ENCODE results near the gene AP1G2. TPM values are rescaled to one million over a fixed set of nuclear protein-coding genes. Genes with fewer than 3 reads are reported as not detected.
A peak's percentile ranks its signal among the peaks of the same experiment; 100 is the strongest.

The AP1G2 gene
- total and polyA plus RNA-seq, 4 donors: 16.4 to 82.3 (median 46.6) TPM

DNA sequence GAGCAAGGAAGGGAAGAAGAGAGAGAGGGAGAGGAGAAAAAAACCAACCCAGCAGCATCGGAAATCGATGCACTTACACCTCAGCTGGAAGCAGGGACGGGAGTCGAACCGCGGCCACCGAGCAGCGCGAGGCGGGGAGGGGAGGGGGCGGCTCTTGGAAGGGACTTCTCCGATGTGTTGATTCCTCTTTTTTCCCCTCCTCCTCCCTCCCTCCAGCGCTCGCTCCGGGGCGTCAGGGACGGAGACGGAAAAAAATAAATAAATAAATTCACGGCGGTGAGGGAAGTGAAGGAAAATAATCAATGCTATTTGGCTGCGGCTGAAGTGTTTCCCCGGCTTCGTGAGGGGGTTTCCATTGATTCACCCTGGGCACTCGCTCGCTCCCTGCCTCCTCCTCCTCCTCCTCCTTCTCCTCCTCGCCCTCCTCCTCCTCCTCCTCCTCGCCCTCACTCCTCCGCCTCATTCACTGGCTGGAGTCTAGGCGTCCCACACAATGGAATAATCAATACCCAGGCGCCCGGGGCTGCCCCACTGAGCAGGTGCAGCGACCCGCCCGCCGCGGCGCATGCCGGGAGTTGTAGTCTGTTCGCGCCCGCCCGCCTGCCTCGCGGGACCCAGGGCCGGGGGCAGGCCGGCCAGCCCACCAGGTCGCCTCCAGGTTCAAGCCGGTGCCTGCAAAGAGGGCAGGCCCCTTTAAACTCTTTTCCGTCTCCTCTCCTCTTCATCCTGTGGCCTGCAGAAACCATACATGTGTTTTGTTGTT is 16.1 kb downstream of the AP1G2 start, which contains the start of gene ZFHX2:
TSS of gene ZFHX2 (minus strand) at position 500 of the 763 bp plus-strand sequence. CDS start 16,440 bp downstream, outside the sequence.
- peak within 1 kb of the TSS; percentile 78 for H3K27ac ChIP-seq (ENCODE audit: low read depth, low read length)
- H3K9me3 ChIP-seq (ENCODE audit: control insufficient read depth, insufficient read depth, low read length): no peaks in the 10 kb centered on the region
- peaks cover 43% of the 10 kb centered on the region for H3K4me1 ChIP-seq (ENCODE audit: control insufficient read depth, insufficient read depth, low read length)
- no peaks in the 10 kb centered on the region for H3K27me3 ChIP-seq (ENCODE audit: control insufficient read depth, insufficient read depth, low read length)
- H3K4me3 ChIP-seq (ENCODE audit: low read depth, low read length): peak within 1 kb of the TSS; percentile 81
- peak in 5 of 6 donors; percentile 75 to 99 (median 87) for DNase-seq (ENCODE audit: low read depth in 4 of 6, low spot score in 6 of 6)
- 1% methylated on average over 28 of the region's 49 CpGs for WGBS (ENCODE audit: insufficient coverage)
- peaks cover 3% of the 10 kb centered on the region for H3K36me3 ChIP-seq (ENCODE audit: control insufficient read depth, insufficient read depth, low read length)

DNA sequence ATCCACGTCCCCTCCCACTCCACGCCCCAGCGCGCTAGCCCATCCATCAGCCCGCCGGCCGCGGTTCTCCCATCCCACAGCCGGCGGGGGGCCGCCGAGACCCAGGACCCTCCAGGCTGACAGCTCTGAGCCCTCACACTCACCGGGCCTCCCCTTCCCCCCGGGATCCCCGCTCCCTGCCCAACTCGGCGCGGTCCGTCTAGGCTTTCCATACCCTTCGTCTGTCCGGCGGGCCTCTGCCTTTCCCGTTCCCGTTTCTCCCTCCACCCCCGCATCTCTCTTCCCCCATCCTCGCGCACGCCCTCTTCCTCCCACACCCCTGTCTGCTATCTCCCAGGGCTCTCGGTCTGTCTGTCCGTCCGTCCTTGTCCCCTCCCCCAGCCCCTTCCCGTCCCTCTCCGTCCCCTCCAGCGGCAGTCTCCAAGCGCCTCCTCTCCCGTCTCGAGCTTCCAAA is 16.8 kb downstream of the AP1G2 start:
- DNase-seq (ENCODE audit: low read depth in 4 of 6, low spot score in 6 of 6): peak in 1 of 6 donors; percentile 48
- Histone ChIP-seq H3K27me3 (ENCODE audit: control insufficient read depth, insufficient read depth, low read length) (no peaks in the 10 kb centered on the region), H3K36me3 (ENCODE audit: control insufficient read depth, insufficient read depth, low read length) (peaks cover 4% of the 10 kb centered on the region), H3K4me1 (ENCODE audit: control insufficient read depth, insufficient read depth, low read length) (peaks cover 47% of the 10 kb centered on the region), H3K9me3 (ENCODE audit: control insufficient read depth, insufficient read depth, low read length) (no peaks in the 10 kb centered on the region), H3K4me3 (ENCODE audit: low read depth, low read length) (peak overlapping the region; percentile 81), H3K27ac (ENCODE audit: low read depth, low read length) (peak overlapping the region; percentile 78)
- WGBS (ENCODE audit: insufficient coverage): 0% methylated on average over 30 of the region's 37 CpGs

DNA sequence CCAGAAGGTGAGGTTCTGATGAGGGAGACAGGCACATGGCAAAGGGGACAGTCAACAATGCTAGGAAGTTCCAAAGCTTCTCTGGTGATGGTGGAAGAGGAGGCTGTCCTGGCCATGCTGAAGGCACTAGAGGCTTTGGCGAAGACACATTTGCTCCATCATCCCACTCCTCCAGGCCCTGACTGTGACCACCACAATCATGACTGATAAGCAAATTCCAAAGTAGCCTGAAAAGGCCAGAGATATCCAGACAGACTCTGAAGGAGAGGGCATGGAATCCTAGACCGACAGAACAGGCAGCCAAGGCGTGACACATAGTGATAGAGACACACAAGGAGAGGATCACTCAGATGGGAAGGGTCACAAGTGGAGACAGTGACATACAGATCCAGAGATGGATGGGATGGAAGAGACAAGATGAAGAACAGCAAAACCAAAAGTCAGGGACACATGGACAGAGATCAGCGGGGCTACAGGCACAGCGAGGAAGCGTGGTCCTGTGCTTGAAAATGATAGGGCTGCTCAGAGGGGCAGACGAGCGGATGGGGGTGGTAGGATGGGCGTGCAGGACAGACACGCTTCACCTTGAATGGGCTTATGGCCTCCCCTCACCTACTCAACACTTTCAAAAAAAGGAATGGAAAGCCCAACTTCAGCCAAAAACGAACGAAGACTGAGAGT is 17.3 kb downstream of the AP1G2 start:
- 16% methylated on average over 8 of the region's 12 CpGs for WGBS (ENCODE audit: insufficient coverage)
- peak overlapping the region; percentile 81 for H3K4me3 ChIP-seq (ENCODE audit: low read depth, low read length)
- peak overlapping the region; percentile 68 for H3K27ac ChIP-seq (ENCODE audit: low read depth, low read length)
- no peaks in the 10 kb centered on the region for H3K9me3 ChIP-seq (ENCODE audit: control insufficient read depth, insufficient read depth, low read length)
- peaks cover 48% of the 10 kb centered on the region for H3K4me1 ChIP-seq (ENCODE audit: control insufficient read depth, insufficient read depth, low read length)
- DNase-seq (ENCODE audit: low read depth in 4 of 6, low spot score in 6 of 6): peak in 2 of 6 donors; percentile 49 to 69
- H3K36me3 ChIP-seq (ENCODE audit: control insufficient read depth, insufficient read depth, low read length): peaks cover 4% of the 10 kb centered on the region
- H3K27me3 ChIP-seq (ENCODE audit: control insufficient read depth, insufficient read depth, low read length): no peaks in the 10 kb centered on the region

DNA sequence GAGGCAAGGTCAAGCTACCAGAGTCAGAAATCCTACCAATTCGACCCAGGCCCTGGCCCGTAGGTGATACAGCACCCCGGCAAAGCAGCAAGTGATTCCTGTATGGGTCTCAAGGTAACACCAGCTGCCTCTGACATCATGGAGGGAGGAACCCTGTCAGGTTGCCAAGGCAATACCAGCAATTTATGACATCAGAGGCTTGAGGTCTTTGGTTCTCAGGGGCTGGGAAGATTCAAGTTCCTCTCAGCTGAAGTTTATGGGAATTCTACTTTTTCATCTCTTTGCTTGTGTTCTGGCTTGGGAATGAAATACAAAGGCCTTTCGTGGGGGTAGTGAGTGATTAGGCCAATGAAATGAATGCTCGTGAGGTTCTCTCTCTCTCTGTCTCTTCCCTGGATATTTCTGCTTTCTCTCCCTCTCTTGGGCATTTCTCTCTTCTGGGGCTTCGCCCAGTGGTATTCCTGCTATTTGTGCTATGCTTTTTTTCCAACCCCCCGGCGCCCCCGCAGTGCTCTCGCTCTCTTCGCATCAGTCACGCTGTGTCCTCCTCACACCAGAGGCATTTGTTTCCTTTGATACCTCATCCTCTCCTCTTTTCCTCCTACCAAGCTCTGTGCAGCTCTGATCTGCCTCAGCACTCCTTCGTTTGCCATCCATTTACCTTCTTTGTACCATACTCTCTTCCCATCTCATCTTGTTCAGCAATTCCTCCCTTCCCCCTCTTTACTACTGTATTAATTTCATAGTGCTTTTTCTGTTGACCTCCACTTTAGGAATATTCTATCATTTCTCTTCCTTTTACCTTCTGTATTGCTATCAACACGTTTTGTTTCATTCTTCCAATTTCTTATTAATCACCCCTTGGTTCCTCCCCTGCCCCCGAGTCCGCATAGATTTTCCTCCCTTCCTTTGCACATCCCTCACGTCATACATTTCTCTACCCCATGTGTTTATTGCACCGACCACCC is 19.0 kb downstream of the AP1G2 start:
- no peaks in the 10 kb centered on the region for H3K9me3 ChIP-seq (ENCODE audit: control insufficient read depth, insufficient read depth, low read length)
- WGBS (ENCODE audit: insufficient coverage): 31% methylated on average over 17 of the region's 18 CpGs
- H3K27me3 ChIP-seq (ENCODE audit: control insufficient read depth, insufficient read depth, low read length): no peaks in the 10 kb centered on the region
- H3K27ac ChIP-seq (ENCODE audit: low read depth, low read length): peak overlapping the region; percentile 57
- no peak overlapping the region for H3K4me3 ChIP-seq (ENCODE audit: low read depth, low read length)
- peaks cover 7% of the 10 kb centered on the region for H3K36me3 ChIP-seq (ENCODE audit: control insufficient read depth, insufficient read depth, low read length)
- peak in 2 of 6 donors; percentile 44 to 78 for DNase-seq (ENCODE audit: low read depth in 4 of 6, low spot score in 6 of 6)
- peaks cover 54% of the 10 kb centered on the region for H3K4me1 ChIP-seq (ENCODE audit: control insufficient read depth, insufficient read depth, low read length)

DNA sequence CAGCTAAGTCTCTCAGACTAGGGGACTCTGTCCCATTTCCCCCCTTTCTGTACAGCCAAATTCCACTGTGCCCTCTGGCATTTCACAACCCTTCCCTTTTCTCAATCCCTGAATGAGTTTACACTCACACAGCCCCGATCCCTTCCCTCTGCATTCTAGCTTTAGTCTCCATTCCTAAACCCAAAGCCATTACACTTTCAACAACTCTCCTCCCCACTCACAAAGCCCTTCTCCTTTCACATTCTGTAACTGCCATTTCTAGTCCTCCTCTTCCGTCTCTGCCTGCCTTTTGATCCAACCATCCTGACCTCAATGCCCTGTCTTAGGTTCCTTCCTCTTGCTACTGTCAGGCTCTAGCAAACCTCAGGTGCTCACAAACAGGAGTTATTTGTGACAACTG is 19.7 kb downstream of the AP1G2 start:
- H3K4me1 ChIP-seq (ENCODE audit: control insufficient read depth, insufficient read depth, low read length): peaks cover 54% of the 10 kb centered on the region
- no peaks in the 10 kb centered on the region for H3K9me3 ChIP-seq (ENCODE audit: control insufficient read depth, insufficient read depth, low read length)
- peaks cover 11% of the 10 kb centered on the region for H3K36me3 ChIP-seq (ENCODE audit: control insufficient read depth, insufficient read depth, low read length)
- 53% methylated on average over 2 of the region's 2 CpGs for whole genome bisulfite sequencing (ENCODE audit: insufficient coverage)
- DNase-seq (ENCODE audit: low read depth in 4 of 6, low spot score in 6 of 6): no peak
- no peaks in the 10 kb centered on the region for H3K27me3 ChIP-seq (ENCODE audit: control insufficient read depth, insufficient read depth, low read length)
- peak overlapping the region; percentile 47 for H3K27ac ChIP-seq (ENCODE audit: low read depth, low read length)
- H3K4me3 ChIP-seq (ENCODE audit: low read depth, low read length): no peak overlapping the region

DNA sequence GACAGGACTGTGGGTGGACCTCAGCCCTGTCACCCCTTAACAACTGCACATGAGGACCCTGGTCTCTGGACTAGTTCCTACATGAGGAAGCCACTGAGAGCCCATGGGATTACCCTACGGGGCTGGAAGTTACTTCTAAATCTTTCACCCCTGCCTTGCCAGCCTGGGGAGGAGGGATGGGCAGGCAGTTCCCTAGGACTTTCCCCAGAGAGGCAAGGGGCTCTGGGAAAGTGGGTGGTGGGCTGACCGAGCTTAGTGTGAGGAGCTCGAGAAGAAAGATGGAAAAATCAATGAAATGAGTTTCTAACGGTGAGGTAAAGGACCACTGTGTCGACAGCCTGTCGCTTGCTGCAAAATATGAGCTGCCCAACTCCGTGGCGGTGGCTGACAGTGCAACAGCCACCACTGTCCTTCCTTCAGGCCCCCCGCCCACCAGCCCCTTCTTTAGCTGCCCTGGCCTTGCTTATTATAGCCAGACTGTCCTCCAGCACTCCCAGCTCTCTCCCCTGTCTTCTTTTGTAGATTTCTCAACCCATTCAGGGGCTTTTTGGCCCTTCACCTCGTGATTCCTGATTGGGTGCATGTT is 21.0 kb downstream of the AP1G2 start:
- no peak overlapping the region for H3K27ac ChIP-seq (ENCODE audit: low read depth, low read length)
- H3K9me3 ChIP-seq (ENCODE audit: control insufficient read depth, insufficient read depth, low read length): no peaks in the 10 kb centered on the region
- peaks cover 45% of the 10 kb centered on the region for H3K4me1 ChIP-seq (ENCODE audit: control insufficient read depth, insufficient read depth, low read length)
- H3K4me3 ChIP-seq (ENCODE audit: low read depth, low read length): no peak overlapping the region
- peaks cover 23% of the 10 kb centered on the region for H3K36me3 ChIP-seq (ENCODE audit: control insufficient read depth, insufficient read depth, low read length)
- DNase-seq (ENCODE audit: low read depth in 4 of 6, low spot score in 6 of 6): no peak
- WGBS (ENCODE audit: insufficient coverage): 80% methylated on average over 8 of the region's 10 CpGs
- H3K27me3 ChIP-seq (ENCODE audit: control insufficient read depth, insufficient read depth, low read length): no peaks in the 10 kb centered on the region

DNA sequence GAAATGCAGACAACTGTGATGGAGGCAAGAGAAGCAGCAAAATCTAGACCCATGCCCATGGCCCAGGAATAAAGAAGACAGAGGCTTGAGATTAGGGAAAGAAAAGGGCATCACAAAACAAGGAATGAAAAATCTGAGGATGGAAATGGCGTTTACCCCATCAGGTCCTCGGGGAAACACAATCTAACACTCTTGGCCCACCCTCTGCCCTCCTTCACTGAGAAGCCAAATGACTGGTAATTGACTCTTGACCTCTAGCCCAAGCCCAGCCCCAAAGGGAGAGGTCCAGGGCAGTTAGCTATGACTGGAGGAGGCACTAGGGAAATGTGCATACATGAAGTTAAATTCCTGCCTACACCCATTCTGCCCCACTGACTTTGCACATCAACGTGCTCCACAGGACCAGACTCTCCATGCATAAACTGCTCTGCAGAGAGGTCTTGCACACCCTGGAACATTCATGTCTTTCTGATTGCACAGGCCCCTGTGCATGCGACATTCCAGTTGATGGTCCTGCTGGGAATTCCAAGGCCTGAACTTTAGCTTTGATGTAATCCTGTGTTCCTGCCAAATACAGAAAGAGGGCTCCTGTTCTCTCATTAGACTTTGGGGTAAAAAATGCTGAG is 21.7 kb downstream of the AP1G2 start:
- H3K9me3 ChIP-seq (ENCODE audit: control insufficient read depth, insufficient read depth, low read length): no peaks in the 10 kb centered on the region
- no peak overlapping the region for H3K4me3 ChIP-seq (ENCODE audit: low read depth, low read length)
- no peak overlapping the region for H3K27ac ChIP-seq (ENCODE audit: low read depth, low read length)
- H3K4me1 ChIP-seq (ENCODE audit: control insufficient read depth, insufficient read depth, low read length): peaks cover 43% of the 10 kb centered on the region
- H3K36me3 ChIP-seq (ENCODE audit: control insufficient read depth, insufficient read depth, low read length): peaks cover 23% of the 10 kb centered on the region
- no peaks in the 10 kb centered on the region for H3K27me3 ChIP-seq (ENCODE audit: control insufficient read depth, insufficient read depth, low read length)
- DNase-seq (ENCODE audit: low read depth in 4 of 6, low spot score in 6 of 6): no peak
- 63% methylated on average over 2 of the region's 4 CpGs for WGBS (ENCODE audit: insufficient coverage)

DNA sequence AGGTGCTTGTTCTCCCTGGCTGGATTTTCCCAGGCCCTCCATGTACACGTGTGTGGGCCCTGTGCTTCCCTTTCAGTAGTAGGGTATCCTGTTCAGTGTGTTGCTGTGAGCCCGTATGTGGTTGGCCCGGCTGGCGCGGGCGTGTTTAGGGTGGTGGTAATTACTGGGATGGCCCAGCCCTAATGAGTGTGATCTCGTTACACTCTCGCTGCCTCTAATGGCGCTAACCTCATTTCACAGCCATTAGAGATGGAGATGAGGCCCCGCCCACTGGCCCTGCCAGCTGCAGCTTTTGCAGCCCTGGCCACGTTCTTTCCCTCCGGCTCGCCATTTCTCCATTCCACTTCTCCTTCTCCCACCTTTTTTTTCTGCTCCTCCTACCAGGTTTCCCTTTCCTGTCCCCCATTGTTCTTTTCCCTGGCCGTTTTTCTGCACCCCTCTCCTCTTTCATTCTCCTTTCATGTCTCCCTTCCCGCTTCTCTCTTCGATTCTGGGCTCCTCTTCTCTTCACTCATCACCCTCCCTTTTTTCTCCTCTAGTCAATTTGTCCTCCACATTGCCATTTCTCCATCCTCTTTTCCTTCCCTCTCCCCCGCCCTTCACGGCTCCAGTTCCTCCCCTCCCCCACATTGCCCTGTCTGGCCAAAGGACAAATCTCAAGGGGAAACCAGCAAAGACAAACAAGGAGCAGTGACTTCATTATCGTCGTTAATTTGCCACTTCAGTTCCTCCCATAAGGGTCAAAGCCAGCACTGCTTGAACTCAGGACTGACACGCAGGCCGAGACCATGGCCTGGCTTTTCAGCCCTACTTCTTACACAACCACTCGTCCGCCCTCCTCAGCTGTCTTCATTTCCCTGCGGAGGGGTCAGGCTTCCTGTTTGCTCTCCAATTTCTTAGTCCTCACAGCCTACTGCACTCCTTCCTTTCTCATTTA is 22.8 kb downstream of the AP1G2 start:
- Histone ChIP-seq H3K9me3 (ENCODE audit: control insufficient read depth, insufficient read depth, low read length) (no peaks in the 10 kb centered on the region), H3K4me3 (ENCODE audit: low read depth, low read length) (no peak overlapping the region), H3K27ac (ENCODE audit: low read depth, low read length) (peak overlapping the region; percentile 45), H3K27me3 (ENCODE audit: control insufficient read depth, insufficient read depth, low read length) (no peaks in the 10 kb centered on the region), H3K36me3 (ENCODE audit: control insufficient read depth, insufficient read depth, low read length) (peaks cover 23% of the 10 kb centered on the region), H3K4me1 (ENCODE audit: control insufficient read depth, insufficient read depth, low read length) (peaks cover 36% of the 10 kb centered on the region)
- WGBS (ENCODE audit: insufficient coverage): 16% methylated on average over 21 of the region's 25 CpGs
- peak in 2 of 6 donors; percentile 81 to 93 for DNase-seq (ENCODE audit: low read depth in 4 of 6, low spot score in 6 of 6)

Data from spinal cord (tissue), 10 donors.